ENCODE results near the gene C1QTNF2. TPM values are rescaled to one million over a fixed set of nuclear protein-coding genes. Genes with fewer than 3 reads are reported as not detected.

The C1QTNF2 gene
- total RNA-seq, 1 experiment from 2014 or later = not detected

- in situ Hi-C loops (cut with HindIII; ENCODE audit: low sequenced_read_pairs) = no loop called here
- peak; percentile 79 for DNase-seq (ENCODE audit: low spot score)
Measured at GRCh38 chr5:160312134-160312959, 58.1 kb downstream of the C1QTNF2 start, which contains the start of gene CCNJL. Gene CCNJL, minus strand, starts transcription at chr5:160312564. Its CDS starts 641 bp downstream, at chr5:160311923.

GRCh38 chr5:160311491-160312133 lies 58.8 kb downstream of the C1QTNF2 start:
- in situ Hi-C loops (cut with HindIII; ENCODE audit: low sequenced_read_pairs) = no loop called here
- peak; percentile 65 for DNase-seq (ENCODE audit: low spot score)

- peak; percentile 78 for DNase-seq (ENCODE audit: low spot score)
- in situ Hi-C loops (cut with HindIII; ENCODE audit: low sequenced_read_pairs) = no loop called here
Measured at GRCh38 chr5:160310552-160311295, 59.7 kb downstream of the C1QTNF2 start.

- in situ Hi-C loops (cut with HindIII; ENCODE audit: low sequenced_read_pairs) = no loop called here
- peak; percentile 94 for DNase-seq (ENCODE audit: low spot score)
Measured at GRCh38 chr5:160310140-160310539, 60.3 kb downstream of the C1QTNF2 start.

GRCh38 chr5:160306696-160307095 lies 63.7 kb downstream of the C1QTNF2 start:
- in situ Hi-C loops (cut with HindIII; ENCODE audit: low sequenced_read_pairs) = no loop called here
- DNase-seq (ENCODE audit: low spot score) = no peak

GRCh38 chr5:160305319-160305718 lies 65.1 kb downstream of the C1QTNF2 start:
- DNase-seq (ENCODE audit: low spot score) = no peak
- in situ Hi-C loops (cut with HindIII; ENCODE audit: low sequenced_read_pairs) = no loop called here

- peak; percentile 60 for DNase-seq (ENCODE audit: low spot score)
- in situ Hi-C loops (cut with HindIII; ENCODE audit: low sequenced_read_pairs) = no loop called here
Measured at GRCh38 chr5:160303690-160304089, 66.7 kb downstream of the C1QTNF2 start.

- peak; percentile 63 for DNase-seq (ENCODE audit: low spot score)
- in situ Hi-C loops (cut with HindIII; ENCODE audit: low sequenced_read_pairs) = no loop called here
Measured at GRCh38 chr5:160298189-160298588, 72.2 kb downstream of the C1QTNF2 start.

- in situ Hi-C loops (cut with HindIII; ENCODE audit: low sequenced_read_pairs) = no loop called here
- DNase-seq (ENCODE audit: low spot score) = no peak
Measured at GRCh38 chr5:160297776-160298175, 72.7 kb downstream of the C1QTNF2 start.

Other genes with a start within 250 kb of the C1QTNF2 start
- 1.3 and 5.0 TPM in 2 replicates for gene FABP6, start 141.1 kb downstream of the C1QTNF2 start, total RNA-seq (2014; rRNA removed; shearing (Covaris generic))
- gene CCNJL, start 58.1 kb downstream of the C1QTNF2 start, total RNA-seq (2014; rRNA removed; shearing (Covaris generic)) = 3.1 and 5.4 TPM in 2 replicates
- gene FAM200C, start 29.4 kb upstream of the C1QTNF2 start, total RNA-seq (2014; rRNA removed; shearing (Covaris generic)) = 4.9 and 5.2 TPM in 2 replicates
- 42.8 and 59.6 TPM in 2 replicates for gene SLU7, start 48.5 kb upstream of the C1QTNF2 start, total RNA-seq (2014; rRNA removed; shearing (Covaris generic))
- 403 and 415 TPM in 2 replicates for gene PTTG1, start 51.2 kb upstream of the C1QTNF2 start, total RNA-seq (2014; rRNA removed; shearing (Covaris generic))

All from G401 (cell line).